Stimulated activated CD4-positive, alpha-beta T cell treated with anti-CD3 and anti-CD28 coated beads, Interleukin-1b, Interleukin-23, amount 100 ng/mL, for 4 hours (primary cell): ENCODE data around the gene MRPL24.

Experiments
- DNase-seq, 2 donors: peaks; one replicate each; pipeline ENCODE4 v3.0.0-alpha.2; 2020; ENCODE audit warnings: low read depth in 2 of 2

The MRPL24 gene

GRCh38 chr1:156744344-156744743 is 3.5 kb upstream of the MRPL24 start:
- no peak for DNase-seq

- DNase-seq = no peak
Measured at GRCh38 chr1:156743367-156744302, 2.7 kb upstream of the MRPL24 start.

GRCh38 chr1:156742801-156743200 is 1.9 kb upstream of the MRPL24 start:
- no peak for DNase-seq

GRCh38 chr1:156742017-156742416 is 1.1 kb upstream of the MRPL24 start:
- no peak for DNase-seq

- no peak for DNase-seq
Measured at GRCh38 chr1:156741481-156741983, 644 bp upstream of the MRPL24 start.

- no peak for DNase-seq
Measured at GRCh38 chr1:156740237-156740740, 599 bp downstream of the MRPL24 start.

- no peak for DNase-seq
Measured at GRCh38 chr1:156738916-156739315, 2.0 kb downstream of the MRPL24 start.

- no peak for DNase-seq
Measured at GRCh38 chr1:156738407-156738806, 2.5 kb downstream of the MRPL24 start.

- no peak for DNase-seq
Measured at GRCh38 chr1:156733989-156734584, 6.8 kb downstream of the MRPL24 start.

- DNase-seq = peak; percentile 83
Measured at GRCh38 chr1:156728599-156729462, 12.1 kb downstream of the MRPL24 start, which contains the start of gene ISG20L2. Gene ISG20L2, minus strand, starts transcription at chr1:156728766. Its CDS starts 1,114 bp downstream, at chr1:156727652.

GRCh38 chr1:156727926-156728598 is 12.8 kb downstream of the MRPL24 start, which contains the start of gene METTL25B:
Gene METTL25B, plus strand, starts transcription at chr1:156728469. Its CDS starts 636 bp downstream, at chr1:156729105.
- DNase-seq = peak in 1 of 2 donors; percentile 70

- no peak for DNase-seq
Measured at GRCh38 chr1:156727492-156727891, 13.4 kb downstream of the MRPL24 start.

- DNase-seq = no peak
Measured at GRCh38 chr1:156726549-156727226, 14.2 kb downstream of the MRPL24 start.

- DNase-seq = peak; percentile 66 to 74
Measured at GRCh38 chr1:156725683-156726280, 15.1 kb downstream of the MRPL24 start.

- no peak for DNase-seq
Measured at GRCh38 chr1:156721535-156721934, 19.4 kb downstream of the MRPL24 start.

- DNase-seq = no peak
Measured at GRCh38 chr1:156721131-156721530, 19.8 kb downstream of the MRPL24 start.

- DNase-seq = no peak
Measured at GRCh38 chr1:156717351-156717750, 23.5 kb downstream of the MRPL24 start.

- no peak for DNase-seq
Measured at GRCh38 chr1:156714830-156715229, 26.1 kb downstream of the MRPL24 start.

- DNase-seq = no peak
Measured at GRCh38 chr1:156712626-156713025, 28.3 kb downstream of the MRPL24 start.
